OCI-LY3 (cell line): Measurements from ENCODE around the gene TNFRSF19.

Source experiments
- H2AFZ ChIP-seq: fragments of 200-600, 300-600 bp; shearing (Covaris generic); 2 replicates; pipeline ENCODE4 v1.6.0; 2014; ENCODE audit warnings: antibody characterized with exemption, low read depth, low read length
- H3K27ac ChIP-seq: fragments of 200-600, 300-600 bp; sonication (generic); 2 replicates; pipeline ENCODE4 v1.5.1; 2014; ENCODE audit warnings: mild to moderate bottlenecking, low read length, moderate library complexity, mixed read lengths
- H3K27me3 ChIP-seq: fragments of 200-600, 300-600 bp; sonication (generic); 2 replicates; pipeline ENCODE4 v1.6.1; 2014; ENCODE audit warnings: low read depth, low read length, mixed read lengths
- H3K36me3 ChIP-seq: fragments of 200-600, 300-600 bp; sonication (generic); replicated peaks from 2 replicates; pipeline ENCODE3; 2014; ENCODE audit warnings: low read depth, low read length, mixed read lengths
- H3K4me1 ChIP-seq: fragments of 300-600, 200-600 bp; sonication (generic); 2 replicates; pipeline ENCODE4 v1.6.1; 2014; ENCODE audit warnings: low read length, mixed read lengths
- H3K4me2 ChIP-seq: fragments of 200-600, 300-600 bp; sonication (generic); 2 replicates; pipeline ENCODE4 v1.6.1; 2014; ENCODE audit warnings: low read length, mixed read lengths
- H3K4me3 ChIP-seq: fragments of 300-600, 200-600 bp; sonication (generic); 2 replicates; pipeline ENCODE4 v1.5.1; 2014; ENCODE audit warnings: antibody characterized with exemption, mild to moderate bottlenecking, low read length, moderate library complexity
- H3K79me2 ChIP-seq: fragments of 300-600, 200-600 bp; shearing (Covaris generic); 2 replicates; pipeline ENCODE4 v1.6.1; 2014; ENCODE audit warnings: mild to moderate bottlenecking, low read length, mixed read lengths
- H3K9ac ChIP-seq: fragments of 300-600, 200-600 bp; shearing (Covaris generic); 2 replicates; pipeline ENCODE4 v1.6.0; 2014; ENCODE audit warnings: mild to moderate bottlenecking, low read length, moderate library complexity
- H3K9me3 ChIP-seq: fragments of 200-600, 300-600 bp; shearing (Covaris generic); 2 replicates; pipeline ENCODE4 v1.6.1; 2014; ENCODE audit warnings: low read length, mixed read lengths; ENCODE audit not compliant: insufficient read depth
- H4K20me1 ChIP-seq: fragments of 200-600, 300-600 bp; sonication (generic); 2 replicates; pipeline ENCODE4 v1.6.1; 2016; ENCODE audit warnings: low read length, mixed read lengths; ENCODE audit not compliant: insufficient read depth
- EZH2phosphoT487 ChIP-seq: fragments of 200-600 bp; shearing (Covaris generic); IDR thresholded peaks from 2 replicates; pipeline ENCODE4 v1.6.1; 2018; ENCODE audit warnings: antibody characterized with exemption, mixed run types, low read depth
- TF ChIP-seq, protein P1 (sequence below): fragments of 200-600, 300-600 bp; sonication (generic); IDR thresholded peaks from 2 replicates; pipeline ENCODE4 v1.5.1; 2014; ENCODE audit warnings: antibody characterized with exemption, low read length, low read depth

TNFRSF19 gene

DNA sequence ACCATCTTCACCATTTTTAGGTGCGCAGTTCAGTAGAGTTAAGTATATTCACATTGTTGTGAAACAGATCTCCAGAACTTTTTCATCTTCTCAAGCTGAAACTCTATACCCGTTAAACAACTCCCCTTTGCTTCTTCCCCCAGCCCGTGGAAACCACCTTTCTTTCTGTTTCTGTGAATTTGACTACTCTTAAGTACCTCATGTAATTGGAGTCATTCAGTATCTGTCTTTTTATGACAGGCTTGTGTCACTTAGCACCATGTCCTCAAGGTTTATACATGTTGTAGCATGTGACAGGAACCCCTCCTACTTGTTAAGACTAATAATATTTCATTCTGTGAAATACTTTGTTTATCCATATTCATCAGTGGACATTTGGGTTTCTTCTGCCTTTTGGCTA is 52.8 kb downstream of the TNFRSF19 start:
- Histone ChIP-seq H3K4me1 (0 out of 2 replicates have a peak, but pooled peaks cover 2% of the 10 kb centered on the region), H4K20me1 (no peaks in the 10 kb centered on the region), H3K27me3 (peaks cover under 1% of the 10 kb centered on the region; the same call in 1 of the 2 replicates), H3K4me2 (no peak overlapping the region), H3K36me3 (no peaks in the 10 kb centered on the region), H3K9me3 (no peaks in the 10 kb centered on the region), H3K27ac (no peak overlapping the region), H3K4me3 (no peak overlapping the region), H2AFZ (no peak overlapping the region), H3K79me2 (no peaks in the 10 kb centered on the region), H3K9ac (no peak overlapping the region)
- TF ChIP-seq, protein P1, sequence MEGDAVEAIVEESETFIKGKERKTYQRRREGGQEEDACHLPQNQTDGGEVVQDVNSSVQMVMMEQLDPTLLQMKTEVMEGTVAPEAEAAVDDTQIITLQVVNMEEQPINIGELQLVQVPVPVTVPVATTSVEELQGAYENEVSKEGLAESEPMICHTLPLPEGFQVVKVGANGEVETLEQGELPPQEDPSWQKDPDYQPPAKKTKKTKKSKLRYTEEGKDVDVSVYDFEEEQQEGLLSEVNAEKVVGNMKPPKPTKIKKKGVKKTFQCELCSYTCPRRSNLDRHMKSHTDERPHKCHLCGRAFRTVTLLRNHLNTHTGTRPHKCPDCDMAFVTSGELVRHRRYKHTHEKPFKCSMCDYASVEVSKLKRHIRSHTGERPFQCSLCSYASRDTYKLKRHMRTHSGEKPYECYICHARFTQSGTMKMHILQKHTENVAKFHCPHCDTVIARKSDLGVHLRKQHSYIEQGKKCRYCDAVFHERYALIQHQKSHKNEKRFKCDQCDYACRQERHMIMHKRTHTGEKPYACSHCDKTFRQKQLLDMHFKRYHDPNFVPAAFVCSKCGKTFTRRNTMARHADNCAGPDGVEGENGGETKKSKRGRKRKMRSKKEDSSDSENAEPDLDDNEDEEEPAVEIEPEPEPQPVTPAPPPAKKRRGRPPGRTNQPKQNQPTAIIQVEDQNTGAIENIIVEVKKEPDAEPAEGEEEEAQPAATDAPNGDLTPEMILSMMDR: no peak
- TF ChIP-seq EZH2phosphoT487: no peak

DNA sequence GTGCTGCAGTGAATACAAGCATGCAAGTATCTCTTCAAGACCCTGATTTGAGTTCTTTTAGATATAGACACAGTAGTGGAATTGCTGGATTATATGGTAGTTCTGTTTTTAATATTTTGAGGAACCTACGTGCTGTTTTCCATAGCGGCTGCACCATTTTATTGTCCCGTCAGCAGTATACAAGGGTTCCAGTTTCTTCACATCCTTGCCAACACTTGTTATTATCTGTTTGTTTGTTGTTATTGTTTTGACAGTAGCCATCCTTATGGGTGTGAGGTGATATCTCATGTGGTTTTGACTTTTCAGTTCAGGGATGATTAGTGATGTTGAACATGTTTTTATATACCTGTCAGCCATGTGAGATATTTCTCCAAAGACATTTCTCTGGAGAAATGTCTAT is 53.2 kb downstream of the TNFRSF19 start:
- Histone ChIP-seq H4K20me1 (no peaks in the 10 kb centered on the region), H3K4me1 (0 out of 2 replicates have a peak, but pooled peaks cover 2% of the 10 kb centered on the region), H3K4me2 (no peak overlapping the region), H3K36me3 (no peaks in the 10 kb centered on the region), H3K9ac (no peak overlapping the region), H2AFZ (no peak overlapping the region), H3K4me3 (no peak overlapping the region), H3K79me2 (no peaks in the 10 kb centered on the region), H3K9me3 (no peaks in the 10 kb centered on the region), H3K27me3 (no peaks in the 10 kb centered on the region; the same call in 1 of the 2 replicates), H3K27ac (no peak overlapping the region)
- no peak for TF ChIP-seq EZH2phosphoT487
- TF ChIP-seq, protein P1: no peak

DNA sequence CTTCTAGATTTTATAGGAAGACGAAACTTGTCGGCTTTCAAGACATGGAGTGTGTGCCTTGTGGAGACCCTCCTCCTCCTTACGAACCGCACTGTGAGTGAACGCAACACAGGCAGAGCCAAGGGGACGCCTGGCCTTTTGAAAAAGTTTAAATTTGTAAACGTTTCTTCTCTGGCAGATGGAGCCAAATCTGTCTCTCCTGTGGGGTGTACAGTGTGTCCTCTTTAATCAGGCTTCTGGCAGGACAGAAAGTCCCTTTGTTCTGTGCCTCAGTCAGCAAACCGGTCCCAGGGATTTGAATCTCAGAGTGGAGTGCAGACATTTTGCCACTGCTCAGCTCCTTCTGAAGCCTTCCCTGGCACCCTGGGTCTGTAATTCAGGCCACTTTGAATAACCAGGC is 56.5 kb downstream of the TNFRSF19 start:
- Histone ChIP-seq H3K4me2 (no peak overlapping the region), H2AFZ (no peak overlapping the region), H3K9me3 (no peaks in the 10 kb centered on the region), H3K27ac (no peak overlapping the region), H3K4me1 (0 out of 2 replicates have a peak, but pooled peaks cover 2% of the 10 kb centered on the region), H3K4me3 (no peak overlapping the region), H3K36me3 (no peaks in the 10 kb centered on the region), H4K20me1 (no peaks in the 10 kb centered on the region), H3K27me3 (no peaks in the 10 kb centered on the region), H3K79me2 (no peaks in the 10 kb centered on the region), H3K9ac (no peak overlapping the region)
- TF ChIP-seq, protein P1: no peak
- TF ChIP-seq EZH2phosphoT487: no peak

DNA sequence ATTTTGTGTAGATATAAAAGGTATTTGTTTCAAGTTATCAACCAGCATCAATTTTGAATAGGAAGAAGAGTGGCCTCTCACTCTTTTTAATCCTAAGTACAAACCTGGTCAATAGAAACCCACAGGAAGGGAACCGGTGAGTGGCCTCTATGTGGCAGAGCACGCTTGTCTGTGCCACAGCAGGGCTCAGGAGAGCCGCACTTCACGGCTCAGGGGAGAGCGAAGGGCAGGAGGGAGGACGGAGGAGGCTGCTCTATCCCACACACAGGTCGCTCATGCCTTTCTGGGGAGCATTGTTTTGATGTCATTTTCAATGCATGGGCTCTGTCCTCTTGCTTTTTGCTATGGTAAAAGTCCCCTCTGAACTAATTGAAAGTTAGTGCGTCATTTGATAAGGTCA is 57.2 kb downstream of the TNFRSF19 start:
- no peak for TF ChIP-seq EZH2phosphoT487
- TF ChIP-seq, protein P1: no peak
- H3K4me2 ChIP-seq: no peak overlapping the region
- H2AFZ ChIP-seq: no peak overlapping the region
- H3K27ac ChIP-seq: no peak overlapping the region
- no peaks in the 10 kb centered on the region for H4K20me1 ChIP-seq
- H3K79me2 ChIP-seq: no peaks in the 10 kb centered on the region
- no peak overlapping the region for H3K9ac ChIP-seq
- H3K27me3 ChIP-seq: no peaks in the 10 kb centered on the region
- H3K4me1 ChIP-seq: 0 out of 2 replicates have a peak, but pooled peaks cover 2% of the 10 kb centered on the region
- H3K9me3 ChIP-seq: no peaks in the 10 kb centered on the region
- no peaks in the 10 kb centered on the region for H3K36me3 ChIP-seq
- H3K4me3 ChIP-seq: no peak overlapping the region
